IPS-11a (cell line): ENCODE measurements around the gene P3H2.

Experiments
- H3K4me3 ChIP-seq: one replicate; pipeline ENCODE4 v1.5.1; 2013; ENCODE audit warnings: low read depth, low read length, control low read depth

P3H2 gene

GRCh38 chr3:190019844-190020243, 100.9 kb downstream of the P3H2 start:
- no peak overlapping the region for H3K4me3 ChIP-seq

- no peak overlapping the region for H3K4me3 ChIP-seq
These were observed 101.7 kb downstream of the P3H2 start for GRCh38 chr3:190019006-190019405.

GRCh38 chr3:190018460-190018859, 102.2 kb downstream of the P3H2 start:
- H3K4me3 ChIP-seq, result no peak overlapping the region

GRCh38 chr3:190017521-190018288, 103.0 kb downstream of the P3H2 start:
- no peak overlapping the region for H3K4me3 ChIP-seq

- H3K4me3 ChIP-seq, result no peak overlapping the region
These were observed 103.7 kb downstream of the P3H2 start for GRCh38 chr3:190016966-190017365.

- no peak overlapping the region for H3K4me3 ChIP-seq
These were observed 105.8 kb downstream of the P3H2 start for GRCh38 chr3:190014940-190015339.

- H3K4me3 ChIP-seq, result no peak overlapping the region
These were observed 106.5 kb downstream of the P3H2 start for GRCh38 chr3:190013943-190014924.

GRCh38 chr3:190012784-190013183, 107.9 kb downstream of the P3H2 start:
- no peak overlapping the region for H3K4me3 ChIP-seq

- no peak overlapping the region for H3K4me3 ChIP-seq
These were observed 108.3 kb downstream of the P3H2 start for GRCh38 chr3:190012314-190012782.

GRCh38 chr3:190010486-190010885, 110.2 kb downstream of the P3H2 start:
- H3K4me3 ChIP-seq, result no peak overlapping the region

- no peak overlapping the region for H3K4me3 ChIP-seq
These were observed 111.1 kb downstream of the P3H2 start for GRCh38 chr3:190009614-190010013.

- H3K4me3 ChIP-seq, result no peak overlapping the region
These were observed 112.3 kb downstream of the P3H2 start for GRCh38 chr3:190008432-190008831.

GRCh38 chr3:190005343-190006113, 115.2 kb downstream of the P3H2 start:
- H3K4me3 ChIP-seq, result no peak overlapping the region

GRCh38 chr3:190004656-190005055, 116.0 kb downstream of the P3H2 start:
- no peak overlapping the region for H3K4me3 ChIP-seq

GRCh38 chr3:190003681-190004123, 117.0 kb downstream of the P3H2 start:
- no peak overlapping the region for H3K4me3 ChIP-seq

GRCh38 chr3:190003068-190003467, 117.6 kb downstream of the P3H2 start:
- no peak overlapping the region for H3K4me3 ChIP-seq

- no peak overlapping the region for H3K4me3 ChIP-seq
These were observed 119.3 kb downstream of the P3H2 start for GRCh38 chr3:190001426-190001825.

GRCh38 chr3:190000861-190001196, 119.9 kb downstream of the P3H2 start:
- H3K4me3 ChIP-seq, result no peak overlapping the region

- no peak overlapping the region for H3K4me3 ChIP-seq
These were observed 120.4 kb downstream of the P3H2 start for GRCh38 chr3:190000187-190000860.

- H3K4me3 ChIP-seq, result no peak overlapping the region
These were observed 121.0 kb downstream of the P3H2 start for GRCh38 chr3:189999718-190000117.
